ENCODE data around the gene PRELP. TPM values are rescaled to one million over a fixed set of nuclear protein-coding genes. Genes with fewer than 3 reads are reported as not detected.

The PRELP gene
- total RNA-seq, 6 experiments from 2014 or later = 3.8 to 10.8 (median 5.4) TPM

DNA sequence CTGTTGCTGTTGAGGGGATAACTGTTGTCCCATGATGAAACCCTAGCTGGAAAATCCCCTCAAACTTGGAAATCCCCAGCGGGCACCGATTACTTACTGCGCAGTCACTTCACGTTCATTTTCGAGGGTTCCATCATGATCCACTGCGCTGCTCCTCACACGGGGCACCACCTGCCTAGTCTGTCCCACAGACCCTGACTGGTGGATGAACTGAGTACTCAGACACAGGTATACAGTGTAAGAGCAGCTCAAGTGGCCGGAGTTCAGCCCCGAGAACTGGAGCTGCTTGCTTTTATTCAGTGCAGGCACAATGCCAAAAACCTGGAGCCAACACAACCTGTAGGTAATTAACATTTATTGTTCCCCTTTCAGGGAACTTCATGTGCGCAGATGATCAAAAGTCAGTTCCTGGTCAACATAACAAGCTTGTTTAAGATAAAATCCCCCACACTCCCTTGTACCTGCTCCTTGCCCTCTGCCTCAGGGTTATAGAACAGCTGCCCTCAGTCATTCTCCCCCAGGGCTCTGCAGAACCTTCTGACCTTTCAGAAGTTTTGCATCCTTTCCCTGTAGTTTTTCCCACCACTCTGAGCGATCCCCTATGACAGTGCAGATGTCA, 46.5 kb upstream of the PRELP start:
- H3K27me3 ChIP-seq = no peaks in the 10 kb centered on the region
- H3K9me3 ChIP-seq = no peaks in the 10 kb centered on the region
- TF ChIP-seq CTCF (IDR thresholded peaks at IDR 0.05) = no peak
- TF ChIP-seq POLR2A (IDR thresholded peaks at IDR 0.05) = no peak
- intact Hi-C loops (cut with DNase I) = no loop called here
- H3K4me3 ChIP-seq = no peak overlapping the region
- H3K36me3 ChIP-seq = no peaks in the 10 kb centered on the region
- no peaks in the 10 kb centered on the region for H3K4me1 ChIP-seq
- DNase-seq = no peak
- no peak overlapping the region for H3K27ac ChIP-seq
- ATAC-seq = no peak
- WGBS (ENCODE audit: insufficient coverage, low coverage, low lambda C conversion rate, missing lambda C conversion rate) = 41% methylated on average over 9 of the region's 11 CpGs

DNA sequence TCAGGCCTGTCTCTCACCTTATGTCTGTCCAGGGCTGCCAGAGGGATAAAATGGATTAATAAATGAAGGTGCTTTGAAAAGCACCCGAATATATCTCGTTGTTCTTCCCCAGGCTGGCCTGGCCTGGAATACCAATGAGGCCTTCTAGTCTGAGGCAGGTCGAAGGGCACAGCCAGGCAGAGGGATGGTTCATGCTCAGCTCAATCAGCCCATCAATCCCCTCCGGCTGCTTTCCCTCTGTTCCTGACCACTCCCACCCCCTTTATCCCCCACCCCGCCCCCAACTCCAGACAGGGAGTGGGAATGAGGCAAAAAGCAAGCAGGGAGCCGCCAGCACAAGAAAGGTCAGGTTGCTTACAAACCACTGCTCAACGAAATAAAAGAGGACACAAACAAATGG, 40.0 kb upstream of the PRELP start:
- ATAC-seq (no peak), DNase-seq (no peak)
- TF ChIP-seq POLR2A (IDR thresholded peaks at IDR 0.05) (no peak), CTCF (IDR thresholded peaks at IDR 0.05) (no peak)
- intact Hi-C loops (cut with DNase I) = no loop called here
- Histone ChIP-seq H3K4me3 (no peak overlapping the region), H3K4me1 (no peaks in the 10 kb centered on the region), H3K27me3 (no peaks in the 10 kb centered on the region), H3K36me3 (no peaks in the 10 kb centered on the region), H3K9me3 (no peaks in the 10 kb centered on the region), H3K27ac (no peak overlapping the region)
- 72% methylated on average over 4 of the region's 7 CpGs for WGBS (ENCODE audit: insufficient coverage, low coverage, low lambda C conversion rate, missing lambda C conversion rate)

- Histone ChIP-seq H3K4me3 (no peak overlapping the region), H3K4me1 (no peaks in the 10 kb centered on the region), H3K27me3 (no peaks in the 10 kb centered on the region), H3K27ac (no peak overlapping the region), H3K36me3 (no peaks in the 10 kb centered on the region), H3K9me3 (no peaks in the 10 kb centered on the region)
- 72% methylated on average over 2 of the region's 15 CpGs for WGBS (ENCODE audit: insufficient coverage, low coverage, low lambda C conversion rate, missing lambda C conversion rate)
- TF ChIP-seq CTCF (IDR thresholded peaks at IDR 0.05) (no peak), POLR2A (IDR thresholded peaks at IDR 0.05) (no peak)
- intact Hi-C loops (cut with DNase I) = no loop called here
- no peak for DNase-seq
- no peak for ATAC-seq
These were observed 37.8 kb upstream of the PRELP start for GRCh38 chr1:203437696-203438315.

DNA sequence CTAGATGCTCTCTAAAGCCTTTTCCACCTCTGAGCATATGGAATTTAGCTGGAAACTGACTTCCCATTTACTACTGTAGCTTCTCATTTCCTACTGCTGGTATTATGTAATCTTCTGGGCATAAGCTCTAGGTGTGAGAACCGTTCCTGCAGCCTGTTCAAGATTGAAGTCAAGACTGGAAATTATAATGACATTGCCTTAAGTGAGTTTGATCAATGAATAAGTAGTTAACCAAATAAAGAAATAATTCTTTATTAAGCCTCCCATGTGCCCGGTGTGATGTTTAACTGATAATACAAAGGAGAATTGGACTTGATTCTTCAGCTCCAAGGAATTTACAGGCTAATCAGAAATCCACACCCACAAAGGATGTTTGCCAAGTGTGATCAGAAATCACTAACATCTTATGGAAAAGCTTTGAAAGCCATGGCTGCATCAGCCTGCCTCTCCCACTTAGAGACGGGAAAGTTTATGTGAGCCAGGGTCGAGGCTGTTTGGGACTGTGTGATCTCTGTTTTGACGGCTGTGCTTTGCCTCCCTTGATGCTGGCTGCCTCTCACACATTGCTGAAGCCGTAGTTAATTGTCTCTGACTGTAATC, 36.4 kb upstream of the PRELP start:
- H3K27me3 ChIP-seq = no peaks in the 10 kb centered on the region
- DNase-seq = no peak
- H3K9me3 ChIP-seq = no peaks in the 10 kb centered on the region
- H3K4me1 ChIP-seq = no peaks in the 10 kb centered on the region
- intact Hi-C loops (cut with DNase I) = no loop called here
- H3K4me3 ChIP-seq = no peak overlapping the region
- ATAC-seq = no peak
- H3K27ac ChIP-seq = no peak overlapping the region
- WGBS (ENCODE audit: insufficient coverage, low coverage, low lambda C conversion rate, missing lambda C conversion rate) = 44% methylated on average over 5 of the region's 6 CpGs
- H3K36me3 ChIP-seq = no peaks in the 10 kb centered on the region
- TF ChIP-seq POLR2A (IDR thresholded peaks at IDR 0.05) (no peak), CTCF (IDR thresholded peaks at IDR 0.05) (no peak)
